K562 (cell line): Measurements from ENCODE around the gene ACSF3.

ENCODE experiments used
- CAMTA2 ChIP-seq: fragments of 250-450 bp; sonication (Bioruptor Pico); conservative IDR thresholded peaks from 2 replicates; pipeline ENCODE4 v1.5.1; 2022
- CBX2 ChIP-seq: fragments of 200-600 bp; sonication (generic); IDR thresholded peaks from one replicate; pipeline ENCODE4 v1.6.1; 2012; ENCODE audit warnings: mild to moderate bottlenecking, low read length, inconsistent platforms; ENCODE audit not compliant: insufficient read depth, poor library complexity, severe bottlenecking
- CHD4 ChIP-seq: fragments of 200-600 bp; sonication (generic); IDR thresholded peaks from 3 replicates; pipeline ENCODE4 v1.6.1; 2012; ENCODE audit warnings: low read depth, mild to moderate bottlenecking, mixed read lengths, low read length, inconsistent platforms; ENCODE audit not compliant: insufficient read depth, insufficient replicate concordance, poor library complexity, severe bottlenecking
- CREM ChIP-seq: IDR thresholded peaks from 2 replicates; pipeline ENCODE4 v1.6.1; 2014; ENCODE audit warnings: antibody characterized with exemption, low read depth
- ELK1 ChIP-seq: sonication (generic); formaldehyde crosslinking; IDR thresholded peaks from 2 replicates; pipeline ENCODE4 v1.8.1; 2022; ENCODE audit warnings: missing genetic modification reagents
- GABPA ChIP-seq: fragments of 200-800 bp; sonication (Bioruptor generic); conservative IDR thresholded peaks from 2 replicates; pipeline ENCODE4 v1.6.1; 2016; ENCODE audit warnings: low read depth, missing genetic modification characterization, missing compliant biosample characterization
- MBD1 ChIP-seq: fragments of 250-450 bp; sonication (Bioruptor Pico); IDR thresholded peaks from 2 replicates; pipeline ENCODE4 v1.8.0; 2022; ENCODE audit warnings: inconsistent platforms
- NR1H2 ChIP-seq: sonication (generic); formaldehyde crosslinking; IDR thresholded peaks from 2 replicates; pipeline ENCODE4 v1.4.0; 2020; ENCODE audit warnings: mild to moderate bottlenecking, missing genetic modification reagents
- POLR2A ChIP-seq: fragments of 450-650 bp; conservative IDR thresholded peaks from 2 replicates; pipeline ENCODE4 v1.6.1; 2016
- SLC30A9 ChIP-seq: fragments of 250-450 bp; sonication (Bioruptor Pico); IDR thresholded peaks from 2 replicates; pipeline ENCODE4 v1.8.0; 2022; ENCODE audit warnings: mild to moderate bottlenecking, moderate library complexity
- ZBTB7A ChIP-seq: IDR thresholded peaks from 2 replicates; pipeline ENCODE4 v1.6.1; 2011; ENCODE audit warnings: low read depth, mild to moderate bottlenecking, low read length, moderate library complexity, borderline replicate concordance; ENCODE audit not compliant: control insufficient read depth
- TF ChIP-seq, protein P1 (sequence below): sonication (generic); formaldehyde crosslinking; IDR thresholded peaks from 2 replicates; pipeline ENCODE4 v1.8.0; 2022; ENCODE audit warnings: mild to moderate bottlenecking, missing genetic modification reagents, borderline replicate concordance
- TF ChIP-seq, protein P2 (sequence below): sonication (generic); formaldehyde crosslinking; IDR thresholded peaks from 2 replicates; pipeline ENCODE4 v1.5.0; 2020; ENCODE audit warnings: missing genetic modification reagents
- TF ChIP-seq, protein P3 (sequence below), 3 experiments: IDR thresholded peaks in 2 of 3; conservative IDR thresholded peaks in 1 of 3; 2 replicates each; pipeline ENCODE4 v1.5.1; 2011 to 2012; ENCODE audit warnings: low read length in 3 of 3, mild to moderate bottlenecking in 3 of 3, control low read depth in 2 of 3, improper control_type of control experiment in 1 of 3, inconsistent platforms in 1 of 3, low read depth in 1 of 3, mixed read lengths in 1 of 3, moderate library complexity in 1 of 3; ENCODE audit not compliant: insufficient read depth in 2 of 3

GRCh38 chr16:89172171-89172527 is 78.5 kb downstream of the ACSF3 start:
- no peak for TF ChIP-seq POLR2A
- TF ChIP-seq, protein P1, sequence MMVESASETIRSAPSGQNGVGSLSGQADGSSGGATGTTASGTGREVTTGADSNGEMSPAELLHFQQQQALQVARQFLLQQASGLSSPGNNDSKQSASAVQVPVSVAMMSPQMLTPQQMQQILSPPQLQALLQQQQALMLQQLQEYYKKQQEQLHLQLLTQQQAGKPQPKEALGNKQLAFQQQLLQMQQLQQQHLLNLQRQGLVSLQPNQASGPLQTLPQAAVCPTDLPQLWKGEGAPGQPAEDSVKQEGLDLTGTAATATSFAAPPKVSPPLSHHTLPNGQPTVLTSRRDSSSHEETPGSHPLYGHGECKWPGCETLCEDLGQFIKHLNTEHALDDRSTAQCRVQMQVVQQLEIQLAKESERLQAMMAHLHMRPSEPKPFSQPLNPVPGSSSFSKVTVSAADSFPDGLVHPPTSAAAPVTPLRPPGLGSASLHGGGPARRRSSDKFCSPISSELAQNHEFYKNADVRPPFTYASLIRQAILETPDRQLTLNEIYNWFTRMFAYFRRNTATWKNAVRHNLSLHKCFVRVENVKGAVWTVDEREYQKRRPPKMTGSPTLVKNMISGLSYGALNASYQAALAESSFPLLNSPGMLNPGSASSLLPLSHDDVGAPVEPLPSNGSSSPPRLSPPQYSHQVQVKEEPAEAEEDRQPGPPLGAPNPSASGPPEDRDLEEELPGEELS, result no peak
- TF ChIP-seq, protein P2, sequence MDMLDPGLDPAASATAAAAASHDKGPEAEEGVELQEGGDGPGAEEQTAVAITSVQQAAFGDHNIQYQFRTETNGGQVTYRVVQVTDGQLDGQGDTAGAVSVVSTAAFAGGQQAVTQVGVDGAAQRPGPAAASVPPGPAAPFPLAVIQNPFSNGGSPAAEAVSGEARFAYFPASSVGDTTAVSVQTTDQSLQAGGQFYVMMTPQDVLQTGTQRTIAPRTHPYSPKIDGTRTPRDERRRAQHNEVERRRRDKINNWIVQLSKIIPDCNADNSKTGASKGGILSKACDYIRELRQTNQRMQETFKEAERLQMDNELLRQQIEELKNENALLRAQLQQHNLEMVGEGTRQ, result no peak
- no peak for TF ChIP-seq CBX2
- TF ChIP-seq CHD4, result no peak
- TF ChIP-seq NR1H2 (CRISPR knock-in tag), result no peak
- no peak for TF ChIP-seq GABPA (tag)
- no peak for TF ChIP-seq ZBTB7A
- TF ChIP-seq, protein P3, sequence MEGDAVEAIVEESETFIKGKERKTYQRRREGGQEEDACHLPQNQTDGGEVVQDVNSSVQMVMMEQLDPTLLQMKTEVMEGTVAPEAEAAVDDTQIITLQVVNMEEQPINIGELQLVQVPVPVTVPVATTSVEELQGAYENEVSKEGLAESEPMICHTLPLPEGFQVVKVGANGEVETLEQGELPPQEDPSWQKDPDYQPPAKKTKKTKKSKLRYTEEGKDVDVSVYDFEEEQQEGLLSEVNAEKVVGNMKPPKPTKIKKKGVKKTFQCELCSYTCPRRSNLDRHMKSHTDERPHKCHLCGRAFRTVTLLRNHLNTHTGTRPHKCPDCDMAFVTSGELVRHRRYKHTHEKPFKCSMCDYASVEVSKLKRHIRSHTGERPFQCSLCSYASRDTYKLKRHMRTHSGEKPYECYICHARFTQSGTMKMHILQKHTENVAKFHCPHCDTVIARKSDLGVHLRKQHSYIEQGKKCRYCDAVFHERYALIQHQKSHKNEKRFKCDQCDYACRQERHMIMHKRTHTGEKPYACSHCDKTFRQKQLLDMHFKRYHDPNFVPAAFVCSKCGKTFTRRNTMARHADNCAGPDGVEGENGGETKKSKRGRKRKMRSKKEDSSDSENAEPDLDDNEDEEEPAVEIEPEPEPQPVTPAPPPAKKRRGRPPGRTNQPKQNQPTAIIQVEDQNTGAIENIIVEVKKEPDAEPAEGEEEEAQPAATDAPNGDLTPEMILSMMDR (IDR thresholded peaks at IDR 0.05 in 2 of 3, conservative IDR thresholded peaks at IDR 0.05 in 1 of 3; ENCODE audit: insufficient read depth in 2 of 3, low read depth in 1 of 3, low read length in 3 of 3), result no peak
- TF ChIP-seq SLC30A9 (CRISPR knock-in tag), result no peak
- no peak for TF ChIP-seq ELK1
- TF ChIP-seq MBD1 (CRISPR knock-in tag), result no peak
- no peak for TF ChIP-seq CAMTA2
- no peak for TF ChIP-seq CREM
